Cardiac muscle cell (in vitro differentiated cells and primary cell): ENCODE results near the gene PEPD. TPM values are rescaled to one million over a fixed set of nuclear protein-coding genes. Genes with fewer than 3 reads are reported as not detected.

Source experiments
- DNase-seq, 2 donors: peaks; one replicate each; pipeline versions ENCODE4 v3.0.0 to v3.0.0-alpha.2; 2010 to 2017; ENCODE audit warnings: low read depth in 1 of 2, low spot score in 1 of 2
- H3K27ac ChIP-seq: fragments of 200-600 bp; sonication (generic); 2 replicates; pipeline ENCODE4 v1.5.1; 2016
- H3K27me3 ChIP-seq: fragments of 200-600 bp; sonication (generic); 2 replicates; pipeline ENCODE4 v1.6.0; 2016; ENCODE audit warnings: control low read depth
- H3K36me3 ChIP-seq: fragments of 200-600 bp; sonication (generic); 2 replicates; pipeline ENCODE4 v1.5.1; 2016; ENCODE audit warnings: control low read depth
- H3K4me1 ChIP-seq: fragments of 200-600 bp; sonication (generic); 2 replicates; pipeline ENCODE4 v1.8.1; 2017; ENCODE audit warnings: low read depth, mild to moderate bottlenecking, mixed run types
- H3K4me3 ChIP-seq: fragments of 200-600 bp; sonication (generic); 2 replicates; pipeline ENCODE4 v1.5.1; 2016; ENCODE audit warnings: mild to moderate bottlenecking
- H3K9me3 ChIP-seq: fragments of 200-600 bp; sonication (generic); 2 replicates; pipeline ENCODE4 v1.5.1; 2017; ENCODE audit warnings: low read depth, mild to moderate bottlenecking, control low read depth
- polyA plus RNA-seq: library from polyadenylated mRNA; unstranded; fragments of >200 nt; fragmentation: Nextera tagmentation; extraction: Ambion mirVana; gene quantifications from 2 replicates; pipeline ENCODE4 v1.2.1, GENCODE V29; 2016
- total RNA-seq: library from RNA; depleted of rRNA; stranded (reverse); fragments of >200 nt; gene quantifications from 2 replicates; pipeline ENCODE4 v1.2.3, GENCODE V29; 2016
- TF ChIP-seq, protein P1 (sequence below): IDR thresholded peaks from 2 replicates; pipeline ENCODE4 v1.5.1; 2012; ENCODE audit warnings: low read depth, mild to moderate bottlenecking, low read length

PEPD gene
- total and polyA plus RNA-seq, 2 experiments from 2014 or later, result 40.3 to 80.6 TPM

GRCh38 chr19:33508009-33508408, 13.6 kb downstream of the PEPD start:
- H3K4me1 ChIP-seq, result no peaks in the 10 kb centered on the region
- H3K36me3 ChIP-seq, result no peaks in the 10 kb centered on the region
- DNase-seq, result no peak
- no peaks in the 10 kb centered on the region for H3K27me3 ChIP-seq
- H3K27ac ChIP-seq, result no peak overlapping the region
- H3K4me3 ChIP-seq, result no peak overlapping the region
- H3K9me3 ChIP-seq, result no peaks in the 10 kb centered on the region
- TF ChIP-seq, protein P1, sequence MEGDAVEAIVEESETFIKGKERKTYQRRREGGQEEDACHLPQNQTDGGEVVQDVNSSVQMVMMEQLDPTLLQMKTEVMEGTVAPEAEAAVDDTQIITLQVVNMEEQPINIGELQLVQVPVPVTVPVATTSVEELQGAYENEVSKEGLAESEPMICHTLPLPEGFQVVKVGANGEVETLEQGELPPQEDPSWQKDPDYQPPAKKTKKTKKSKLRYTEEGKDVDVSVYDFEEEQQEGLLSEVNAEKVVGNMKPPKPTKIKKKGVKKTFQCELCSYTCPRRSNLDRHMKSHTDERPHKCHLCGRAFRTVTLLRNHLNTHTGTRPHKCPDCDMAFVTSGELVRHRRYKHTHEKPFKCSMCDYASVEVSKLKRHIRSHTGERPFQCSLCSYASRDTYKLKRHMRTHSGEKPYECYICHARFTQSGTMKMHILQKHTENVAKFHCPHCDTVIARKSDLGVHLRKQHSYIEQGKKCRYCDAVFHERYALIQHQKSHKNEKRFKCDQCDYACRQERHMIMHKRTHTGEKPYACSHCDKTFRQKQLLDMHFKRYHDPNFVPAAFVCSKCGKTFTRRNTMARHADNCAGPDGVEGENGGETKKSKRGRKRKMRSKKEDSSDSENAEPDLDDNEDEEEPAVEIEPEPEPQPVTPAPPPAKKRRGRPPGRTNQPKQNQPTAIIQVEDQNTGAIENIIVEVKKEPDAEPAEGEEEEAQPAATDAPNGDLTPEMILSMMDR, result no peak

- DNase-seq, result peak in 1 of 2 donors; percentile 20
- TF ChIP-seq, protein P1, result no peak
- Histone ChIP-seq H3K4me3 (no peak overlapping the region), H3K9me3 (no peaks in the 10 kb centered on the region), H3K27me3 (no peaks in the 10 kb centered on the region), H3K36me3 (no peaks in the 10 kb centered on the region), H3K4me1 (no peaks in the 10 kb centered on the region), H3K27ac (no peak overlapping the region)
Observed at GRCh38 chr19:33507021-33507956, 14.3 kb downstream of the PEPD start.

DNA sequence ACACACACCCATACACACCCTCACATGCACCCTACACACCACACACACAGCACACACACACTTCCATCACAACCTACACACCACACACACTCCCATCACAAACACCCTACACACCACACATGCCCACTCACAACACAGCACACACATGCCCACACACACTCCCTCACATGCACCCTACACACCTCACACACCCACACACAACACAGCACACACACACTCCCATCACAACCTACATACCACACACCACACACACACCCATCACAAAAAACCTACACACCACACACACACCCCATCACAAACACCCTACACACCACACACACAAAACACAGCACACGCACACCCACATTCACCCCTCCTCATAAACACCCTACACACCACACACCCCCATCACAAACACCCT, 15.1 kb downstream of the PEPD start:
- Histone ChIP-seq H3K27ac (no peak overlapping the region), H3K9me3 (no peaks in the 10 kb centered on the region), H3K36me3 (no peaks in the 10 kb centered on the region), H3K4me3 (no peak overlapping the region), H3K27me3 (no peaks in the 10 kb centered on the region), H3K4me1 (no peaks in the 10 kb centered on the region)
- DNase-seq, result no peak
- TF ChIP-seq, protein P1, result no peak

- no peaks in the 10 kb centered on the region for H3K27me3 ChIP-seq
- H3K4me3 ChIP-seq, result no peak overlapping the region
- TF ChIP-seq, protein P1, result no peak
- H3K36me3 ChIP-seq, result no peaks in the 10 kb centered on the region
- no peak overlapping the region for H3K27ac ChIP-seq
- no peaks in the 10 kb centered on the region for H3K9me3 ChIP-seq
- DNase-seq, result no peak
- no peaks in the 10 kb centered on the region for H3K4me1 ChIP-seq
Observed at GRCh38 chr19:33505823-33506222, 15.8 kb downstream of the PEPD start.

DNA sequence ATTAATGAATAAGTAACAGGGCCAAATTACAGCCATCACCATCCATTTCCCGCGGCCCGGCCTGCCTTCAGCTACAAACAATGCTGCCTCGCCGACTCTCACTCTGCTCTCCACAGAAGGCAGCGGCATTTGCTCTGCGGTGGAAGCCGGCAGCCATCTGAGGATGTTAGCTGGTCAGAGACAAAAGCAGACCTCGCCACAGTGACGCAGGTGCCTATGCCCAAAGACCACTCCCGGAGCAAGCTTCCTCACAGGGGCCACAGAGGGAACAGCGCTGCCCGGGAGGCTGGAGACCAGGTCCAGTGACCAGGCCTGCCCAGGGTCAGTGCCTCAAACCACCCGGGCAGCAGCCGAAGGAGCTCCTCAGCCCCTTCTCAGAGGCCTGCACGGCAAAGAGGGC, 16.4 kb downstream of the PEPD start:
- H3K4me1 ChIP-seq, result no peaks in the 10 kb centered on the region
- no peak overlapping the region for H3K27ac ChIP-seq

More for the DNA sequence above, 16.4 kb downstream of the PEPD start:
- Histone ChIP-seq H3K4me3 (no peak overlapping the region), H3K9me3 (no peaks in the 10 kb centered on the region), H3K36me3 (no peaks in the 10 kb centered on the region), H3K27me3 (no peaks in the 10 kb centered on the region)
- TF ChIP-seq, protein P1, result no peak
- DNase-seq, result no peak
